ENCODE measurements around the gene TAPT1.

DNA sequence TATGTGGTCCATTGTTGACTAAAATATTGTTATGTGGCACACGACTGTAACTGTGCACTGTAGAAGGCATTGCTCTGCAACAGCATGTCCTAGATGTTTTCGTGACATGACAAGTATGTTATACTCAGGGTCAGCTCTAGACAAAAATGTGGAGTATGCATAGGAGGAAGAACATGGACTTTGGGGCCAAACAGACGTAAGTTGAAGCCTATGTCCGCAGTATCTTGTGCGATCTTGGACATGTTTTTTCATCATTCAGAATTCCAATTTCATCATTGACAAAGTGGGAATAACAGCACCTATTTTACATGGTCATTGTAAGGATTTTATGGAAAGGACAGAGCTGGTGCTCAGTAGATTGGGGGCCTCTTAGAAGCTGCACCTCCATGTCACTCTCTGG, 114.7 kb downstream of the TAPT1 start:
- no peak for TF ChIP-seq EZH2 (IDR thresholded peaks at IDR 0.05; ENCODE audit: borderline replicate concordance, insufficient read depth, low read length, poor library complexity, severe bottlenecking)
- no peak for TF ChIP-seq POLR2AphosphoS5 (IDR thresholded peaks at IDR 0.05)
- TF ChIP-seq RAD21 (conservative IDR thresholded peaks at IDR 0.05) = no peak
- no peak for TF ChIP-seq CTCF (IDR thresholded peaks at IDR 0.05; ENCODE audit: poor library complexity, severe bottlenecking)
- TF ChIP-seq TAF1 (IDR thresholded peaks at IDR 0.05; ENCODE audit: low read depth) = no peak
